Airway epithelial cell (primary cell): ENCODE data around the gene CYP46A1. TPM values are rescaled to one million over a fixed set of nuclear protein-coding genes. Genes with fewer than 3 reads are reported as not detected.

Source experiments
- total RNA-seq: library from RNA; depleted of rRNA; stranded (reverse); fragments of >200 nt; gene quantifications from 2 replicates; pipeline ENCODE4 v1.2.3, GENCODE V29; 2015

The CYP46A1 gene
- total RNA-seq = not detected in 2 replicates

DNA sequence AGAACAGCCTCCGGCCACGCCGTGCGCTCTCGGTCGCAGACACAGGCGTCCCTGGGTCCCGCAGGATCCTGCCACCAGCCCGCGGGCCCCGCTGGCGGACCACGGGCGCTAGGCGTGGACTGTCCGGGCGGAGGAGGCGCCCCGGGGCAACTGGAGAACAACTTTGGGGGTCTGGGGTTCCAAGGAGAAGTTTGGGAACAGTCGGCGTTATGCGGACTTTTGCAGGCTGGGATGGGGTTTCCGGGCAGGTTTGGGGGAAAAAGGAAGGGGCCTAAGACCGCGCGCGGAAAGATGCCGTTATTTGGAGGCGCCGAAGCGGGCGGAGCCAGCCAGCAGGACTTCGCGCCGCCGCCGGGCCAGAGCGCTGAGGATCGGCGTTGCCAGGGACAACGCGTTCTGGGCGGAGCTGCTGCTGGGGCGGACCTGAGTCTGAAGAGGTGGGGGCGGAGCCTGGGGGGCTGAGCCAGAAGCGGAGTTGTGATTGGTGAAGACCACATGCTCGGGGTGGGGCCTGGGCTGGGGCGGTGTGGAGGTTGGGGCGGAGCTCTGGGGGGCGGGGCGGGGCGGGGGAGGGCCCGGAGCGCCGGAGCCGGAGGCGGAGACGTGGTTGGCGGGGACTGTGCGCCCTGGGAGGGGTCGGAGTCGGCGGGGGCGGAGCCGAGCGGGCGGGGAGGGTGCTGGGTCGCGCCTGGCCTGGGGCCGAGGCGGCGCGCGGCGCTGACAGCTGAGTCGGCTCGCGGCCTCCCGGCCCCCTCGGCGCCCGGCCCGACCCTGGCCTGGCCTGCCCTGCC lies at the start of gene CYP46A1:
TSS of gene CYP46A1 (plus strand) at position 680 of the 791 bp plus-strand sequence. CDS start 120 bp downstream, outside the sequence.

DNA sequence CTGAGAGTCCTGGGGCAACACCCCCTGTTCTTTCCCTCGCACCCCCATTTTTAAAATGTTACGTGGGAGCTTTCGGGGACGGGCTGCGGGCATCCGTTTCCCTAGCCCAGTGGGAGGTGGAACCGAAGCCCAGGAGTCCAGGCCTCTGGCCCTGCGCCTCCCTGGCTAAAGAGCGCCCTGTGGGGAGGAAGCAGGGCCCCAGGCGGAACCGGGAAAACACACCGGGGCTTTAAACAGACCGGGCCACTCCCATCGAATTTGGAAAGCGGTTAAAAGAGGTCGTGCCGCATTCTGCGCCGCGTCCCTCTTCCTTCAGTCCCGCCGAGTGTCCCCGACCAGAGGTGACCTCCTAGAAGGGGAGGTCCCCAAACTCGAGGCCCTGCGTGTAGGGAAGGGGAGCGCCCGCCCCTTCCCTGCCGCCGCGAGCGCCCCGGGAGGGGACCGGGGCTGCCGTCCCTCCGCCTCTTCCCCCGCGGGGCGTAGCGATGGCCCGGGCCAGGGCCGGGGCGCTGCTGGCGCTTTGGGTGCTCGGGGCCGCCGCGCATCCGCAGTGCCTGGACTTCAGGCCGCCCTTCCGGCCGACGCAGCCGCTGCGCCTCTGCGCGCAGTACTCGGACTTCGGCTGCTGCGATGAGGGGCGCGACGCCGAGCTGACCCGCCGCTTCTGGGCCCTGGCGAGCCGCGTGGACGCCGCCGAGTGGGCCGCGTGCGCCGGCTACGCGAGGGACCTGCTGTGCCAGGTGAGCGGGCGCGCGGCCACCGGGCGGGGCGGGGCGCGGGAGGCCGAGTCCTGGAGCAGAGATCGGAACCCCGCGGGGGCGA lies 39.2 kb upstream of the CYP46A1 start, which contains the start of gene HHIPL1:
TSS of gene HHIPL1 (plus strand) at position 407 of the 822 bp plus-strand sequence. CDS start at position 486, 79 bp downstream.

Other genes starting within 250 kb of the CYP46A1 start
- 37.1 and 44.3 TPM in 2 replicates for gene SETD3, start 203.4 kb upstream of the CYP46A1 start, total RNA-seq
- 7.5 and 16.9 TPM in 2 replicates for gene CCNK, start 202.9 kb upstream of the CYP46A1 start, total RNA-seq
- gene CCDC85C, start 80.1 kb upstream of the CYP46A1 start, total RNA-seq = 28.5 and 42.3 TPM in 2 replicates
- gene HHIPL1, start 39.2 kb upstream of the CYP46A1 start, total RNA-seq = 0.37 and 0.42 TPM in 2 replicates
- 2.0 and 7.9 TPM in 2 replicates for gene EML1, start 109.1 kb downstream of the CYP46A1 start, total RNA-seq